ENCODE data around the gene GASK1A.

DNA sequence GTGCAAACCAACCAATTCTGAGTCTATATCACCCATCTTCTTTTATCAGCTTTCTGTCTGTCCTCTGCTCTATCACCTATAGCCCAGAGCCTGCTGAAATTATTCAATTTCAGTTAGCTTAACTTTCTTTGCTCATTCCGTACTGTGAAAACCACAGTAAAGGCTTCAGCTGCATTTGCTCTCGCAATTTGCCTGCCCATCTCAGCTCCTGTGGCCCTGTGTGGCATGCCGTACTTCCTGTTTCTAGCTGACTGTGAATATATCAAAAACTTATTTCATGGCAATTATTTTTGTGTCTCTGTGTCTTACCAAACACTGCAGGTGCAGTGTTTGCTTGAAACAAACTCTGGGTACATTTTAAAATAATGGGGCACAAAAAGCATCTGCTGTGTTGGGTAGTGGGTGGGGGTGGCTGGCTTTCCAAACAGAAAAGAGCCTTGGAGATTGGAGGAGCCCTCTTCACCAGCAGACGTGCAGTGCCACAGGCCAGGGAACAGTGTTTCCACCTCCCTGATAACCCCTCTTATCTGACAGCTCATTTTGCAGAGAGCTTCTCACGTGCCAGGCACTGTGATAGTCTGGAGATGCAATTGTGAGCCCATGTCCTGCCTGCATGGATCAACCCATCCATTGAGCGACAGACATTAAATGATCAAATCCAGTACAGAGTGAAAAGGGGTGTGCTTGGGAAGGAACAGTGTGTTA, 45.2 kb downstream of the GASK1A start:
- TF ChIP-seq, protein P1, sequence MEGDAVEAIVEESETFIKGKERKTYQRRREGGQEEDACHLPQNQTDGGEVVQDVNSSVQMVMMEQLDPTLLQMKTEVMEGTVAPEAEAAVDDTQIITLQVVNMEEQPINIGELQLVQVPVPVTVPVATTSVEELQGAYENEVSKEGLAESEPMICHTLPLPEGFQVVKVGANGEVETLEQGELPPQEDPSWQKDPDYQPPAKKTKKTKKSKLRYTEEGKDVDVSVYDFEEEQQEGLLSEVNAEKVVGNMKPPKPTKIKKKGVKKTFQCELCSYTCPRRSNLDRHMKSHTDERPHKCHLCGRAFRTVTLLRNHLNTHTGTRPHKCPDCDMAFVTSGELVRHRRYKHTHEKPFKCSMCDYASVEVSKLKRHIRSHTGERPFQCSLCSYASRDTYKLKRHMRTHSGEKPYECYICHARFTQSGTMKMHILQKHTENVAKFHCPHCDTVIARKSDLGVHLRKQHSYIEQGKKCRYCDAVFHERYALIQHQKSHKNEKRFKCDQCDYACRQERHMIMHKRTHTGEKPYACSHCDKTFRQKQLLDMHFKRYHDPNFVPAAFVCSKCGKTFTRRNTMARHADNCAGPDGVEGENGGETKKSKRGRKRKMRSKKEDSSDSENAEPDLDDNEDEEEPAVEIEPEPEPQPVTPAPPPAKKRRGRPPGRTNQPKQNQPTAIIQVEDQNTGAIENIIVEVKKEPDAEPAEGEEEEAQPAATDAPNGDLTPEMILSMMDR (tag by site-specific recombination; IDR thresholded peaks at IDR 0.05), result no peak
- TF ChIP-seq, protein P2, sequence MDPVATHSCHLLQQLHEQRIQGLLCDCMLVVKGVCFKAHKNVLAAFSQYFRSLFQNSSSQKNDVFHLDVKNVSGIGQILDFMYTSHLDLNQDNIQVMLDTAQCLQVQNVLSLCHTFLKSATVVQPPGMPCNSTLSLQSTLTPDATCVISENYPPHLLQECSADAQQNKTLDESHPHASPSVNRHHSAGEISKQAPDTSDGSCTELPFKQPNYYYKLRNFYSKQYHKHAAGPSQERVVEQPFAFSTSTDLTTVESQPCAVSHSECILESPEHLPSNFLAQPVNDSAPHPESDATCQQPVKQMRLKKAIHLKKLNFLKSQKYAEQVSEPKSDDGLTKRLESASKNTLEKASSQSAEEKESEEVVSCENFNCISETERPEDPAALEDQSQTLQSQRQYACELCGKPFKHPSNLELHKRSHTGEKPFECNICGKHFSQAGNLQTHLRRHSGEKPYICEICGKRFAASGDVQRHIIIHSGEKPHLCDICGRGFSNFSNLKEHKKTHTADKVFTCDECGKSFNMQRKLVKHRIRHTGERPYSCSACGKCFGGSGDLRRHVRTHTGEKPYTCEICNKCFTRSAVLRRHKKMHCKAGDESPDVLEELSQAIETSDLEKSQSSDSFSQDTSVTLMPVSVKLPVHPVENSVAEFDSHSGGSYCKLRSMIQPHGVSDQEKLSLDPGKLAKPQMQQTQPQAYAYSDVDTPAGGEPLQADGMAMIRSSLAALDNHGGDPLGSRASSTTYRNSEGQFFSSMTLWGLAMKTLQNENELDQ (tag by site-specific recombination; IDR thresholded peaks at IDR 0.05; ENCODE audit: low read depth), result no peak
- TF ChIP-seq GLI2 (tag by site-specific recombination; IDR thresholded peaks at IDR 0.05; ENCODE audit: borderline replicate concordance, low read depth), result no peak
- no peak for TF ChIP-seq ZSCAN5A (tag by site-specific recombination; IDR thresholded peaks at IDR 0.05)
- no peak for TF ChIP-seq TCF7L2 (IDR thresholded peaks at IDR 0.05; ENCODE audit: borderline replicate concordance, low read depth, low read length)
- TF ChIP-seq ZFP69B (tag by site-specific recombination; IDR thresholded peaks at IDR 0.05), result no peak
- TF ChIP-seq ATF2 (tag by site-specific recombination; IDR thresholded peaks at IDR 0.05; ENCODE audit: low read depth), result no peak
- no peak for TF ChIP-seq ZNF660 (tag by site-specific recombination; IDR thresholded peaks at IDR 0.05)
- TF ChIP-seq ZNF521 (tag by site-specific recombination; IDR thresholded peaks at IDR 0.05), result no peak
- TF ChIP-seq ZNF248 (tag by site-specific recombination; IDR thresholded peaks at IDR 0.05), result no peak
- TF ChIP-seq PRDM6 (tag by site-specific recombination; IDR thresholded peaks at IDR 0.05), result no peak
- no peak for TF ChIP-seq ZNF155 (tag by site-specific recombination; IDR thresholded peaks at IDR 0.05)
- TF ChIP-seq RBAK (tag by site-specific recombination; IDR thresholded peaks at IDR 0.05), result no peak
